NCI-H1436 treated with DMSO at 0.1 percent for 48 hours (cell line): ENCODE data around the gene USP3.

Experiments used
- DNase-seq: peaks from one replicate; lab custom pipeline; 2025; lab: John Stamatoyannopoulos, UW

USP3 gene

GRCh38 chr15:63504247-63504978 lies at the start of gene USP3:
Gene USP3, plus strand, starts transcription at chr15:63504593. Its CDS starts 147 bp downstream, at chr15:63504740.
- peak; percentile 76 for DNase-seq

GRCh38 chr15:63456258-63456657 lies 48.1 kb upstream of the USP3 start:
- no peak for DNase-seq

GRCh38 chr15:63457379-63457778 lies 47.0 kb upstream of the USP3 start:
- DNase-seq, result no peak

GRCh38 chr15:63458026-63458425 lies 46.4 kb upstream of the USP3 start:
- DNase-seq, result no peak

- no peak for DNase-seq
Observed at GRCh38 chr15:63458794-63459395, 45.5 kb upstream of the USP3 start.

GRCh38 chr15:63460210-63461155 lies 43.9 kb upstream of the USP3 start:
- no peak for DNase-seq

- no peak for DNase-seq
Observed at GRCh38 chr15:63461230-63461985, 43.0 kb upstream of the USP3 start.

GRCh38 chr15:63462088-63462487 lies 42.3 kb upstream of the USP3 start:
- no peak for DNase-seq

- no peak for DNase-seq
Observed at GRCh38 chr15:63463036-63463435, 41.4 kb upstream of the USP3 start.

GRCh38 chr15:63463793-63464192 lies 40.6 kb upstream of the USP3 start:
- no peak for DNase-seq

GRCh38 chr15:63465104-63465503 lies 39.3 kb upstream of the USP3 start:
- DNase-seq, result no peak

- no peak for DNase-seq
Observed at GRCh38 chr15:63466378-63467192, 37.8 kb upstream of the USP3 start.

- no peak for DNase-seq
Observed at GRCh38 chr15:63469190-63469589, 35.2 kb upstream of the USP3 start.

- DNase-seq, result no peak
Observed at GRCh38 chr15:63469984-63470383, 34.4 kb upstream of the USP3 start.

GRCh38 chr15:63473007-63473748 lies 31.2 kb upstream of the USP3 start:
- no peak for DNase-seq

GRCh38 chr15:63473749-63473998 lies 30.7 kb upstream of the USP3 start:
- no peak for DNase-seq

- no peak for DNase-seq
Observed at GRCh38 chr15:63473999-63474809, 30.2 kb upstream of the USP3 start.

- DNase-seq, result no peak
Observed at GRCh38 chr15:63474810-63475316, 29.5 kb upstream of the USP3 start.

GRCh38 chr15:63475707-63476106 lies 28.7 kb upstream of the USP3 start:
- no peak for DNase-seq

GRCh38 chr15:63476229-63476632 lies 28.2 kb upstream of the USP3 start:
- DNase-seq, result no peak
